Hindlimb muscle (tissue), 1 donor: Measurements from ENCODE around the gene GJD3. TPM values are rescaled to one million over a fixed set of nuclear protein-coding genes. Genes with fewer than 3 reads are reported as not detected.

Experiments
- DNase-seq: peaks from one replicate; pipeline ENCODE4 v3.0.0-alpha.2; 2013
- polyA plus RNA-seq: library from polyadenylated mRNA; unstranded; fragments of 120-200 nt; gene quantifications from one replicate; pipeline ENCODE4 v1.2.1, GENCODE V29; 2013; ENCODE audit not compliant: insufficient read length

GJD3 gene
- polyA plus RNA-seq, 1 donor, result 0.43 TPM

- DNase-seq, result no peak
Observed at GRCh38 chr17:40366861-40367518, 2.5 kb upstream of the GJD3 start.

GRCh38 chr17:40366076-40366860, 1.7 kb upstream of the GJD3 start:
- DNase-seq, result no peak

GRCh38 chr17:40364906-40365305, 369 bp upstream of the GJD3 start:
- no peak for DNase-seq

GRCh38 chr17:40363111-40363827, 1.3 kb downstream of the GJD3 start:
- no peak for DNase-seq

GRCh38 chr17:40362696-40363110, 1.8 kb downstream of the GJD3 start:
- no peak for DNase-seq

- DNase-seq, result no peak
Observed at GRCh38 chr17:40361925-40362695, 2.4 kb downstream of the GJD3 start.

- no peak for DNase-seq
Observed at GRCh38 chr17:40361063-40361924, 3.2 kb downstream of the GJD3 start.

- DNase-seq, result no peak
Observed at GRCh38 chr17:40360091-40360490, 4.4 kb downstream of the GJD3 start.

GRCh38 chr17:40358323-40359038, 6.1 kb downstream of the GJD3 start:
- peak; percentile 89 for DNase-seq

GRCh38 chr17:40356990-40357881, 7.3 kb downstream of the GJD3 start:
- no peak for DNase-seq

- DNase-seq, result no peak
Observed at GRCh38 chr17:40355804-40356758, 8.5 kb downstream of the GJD3 start.

- peak; percentile 79 for DNase-seq
Observed at GRCh38 chr17:40355123-40355803, 9.3 kb downstream of the GJD3 start.

GRCh38 chr17:40354221-40355122, 10.1 kb downstream of the GJD3 start:
- DNase-seq, result no peak

GRCh38 chr17:40352779-40353394, 11.7 kb downstream of the GJD3 start:
- DNase-seq, result no peak

GRCh38 chr17:40352237-40352778, 12.2 kb downstream of the GJD3 start:
- no peak for DNase-seq
